NK-92 (cell line): ENCODE results near the gene INO80.
"Not testable (repeated sequence)": the region's sequence is repeated elsewhere in the genome, so short reads cannot be mapped to it uniquely, and the experiment has no call there.

Experiments used
- DNase-seq: peaks from one replicate; lab custom pipeline; 2025; ENCODE audit not compliant: unreplicated experiment; lab: John Stamatoyannopoulos, UW

The INO80 gene

DNA sequence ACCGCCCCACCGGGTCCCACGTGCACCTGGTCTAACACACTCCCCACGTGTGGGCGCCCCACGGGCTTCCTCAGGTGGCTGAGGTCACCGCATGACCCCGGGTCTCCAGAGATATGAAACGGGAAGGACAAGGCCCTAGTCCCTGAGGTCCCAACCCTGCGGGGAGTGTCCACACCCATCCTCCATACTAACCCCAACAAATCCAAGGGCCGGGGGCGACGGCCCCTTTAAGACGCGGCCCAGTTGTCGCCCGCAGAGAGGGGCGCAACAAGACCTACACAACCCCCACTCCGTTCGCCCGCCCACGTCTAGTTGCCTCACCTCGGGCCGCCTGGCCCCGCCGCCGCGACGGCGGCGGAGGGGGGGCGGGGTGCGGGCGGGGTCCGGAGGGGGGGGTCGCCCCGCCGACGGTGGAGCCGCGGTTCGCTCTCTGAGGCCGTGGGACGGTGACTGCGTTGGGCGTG is 396 bp downstream of the INO80 start:
- no peak for DNase-seq

GRCh38 chr15:41115161-41115651 is 874 bp downstream of the INO80 start:
- no peak for DNase-seq

DNA sequence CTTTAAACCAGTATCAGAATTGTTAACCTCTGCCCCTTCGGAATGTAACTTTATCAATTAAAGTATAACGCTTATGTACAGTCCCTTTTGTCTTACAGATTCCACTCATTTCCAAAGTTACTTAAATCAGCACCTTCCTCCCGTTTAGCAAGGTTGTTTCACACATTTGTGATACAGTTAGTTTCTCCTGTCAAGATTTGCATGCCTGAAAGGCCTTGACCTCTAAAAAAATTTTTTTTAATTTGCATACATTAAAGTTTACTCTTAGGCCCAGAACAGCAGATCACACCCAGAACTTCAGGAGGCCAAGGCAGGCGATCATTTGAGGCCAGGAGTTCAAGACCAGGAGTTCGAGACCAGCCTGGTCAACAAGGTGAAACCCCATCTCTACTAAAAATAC is 9.1 kb downstream of the INO80 start:
- no peak for DNase-seq

- DNase-seq: no peak
These were observed 10.4 kb downstream of the INO80 start for GRCh38 chr15:41105348-41106334.

GRCh38 chr15:41104234-41104633 is 11.8 kb downstream of the INO80 start:
- DNase-seq: no peak

DNA sequence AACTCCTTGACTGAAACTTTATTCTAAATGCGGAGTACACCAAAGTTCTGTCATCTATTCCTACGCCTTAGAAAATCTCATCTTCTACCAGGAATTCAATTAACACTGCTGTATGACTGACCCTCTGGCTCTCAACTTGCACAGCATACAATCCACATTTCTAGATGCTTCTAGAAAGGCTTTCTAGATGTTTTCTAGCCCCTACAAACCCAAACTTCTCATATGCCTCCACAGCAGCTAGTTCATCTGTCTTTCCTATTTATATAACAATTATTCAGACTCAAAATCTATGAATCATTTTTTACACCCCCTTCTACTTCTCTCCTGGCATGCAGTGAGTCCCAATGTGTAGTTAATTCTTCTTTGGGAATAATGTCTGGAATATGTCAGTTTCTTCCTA is 13.2 kb downstream of the INO80 start:
- DNase-seq: no peak

DNA sequence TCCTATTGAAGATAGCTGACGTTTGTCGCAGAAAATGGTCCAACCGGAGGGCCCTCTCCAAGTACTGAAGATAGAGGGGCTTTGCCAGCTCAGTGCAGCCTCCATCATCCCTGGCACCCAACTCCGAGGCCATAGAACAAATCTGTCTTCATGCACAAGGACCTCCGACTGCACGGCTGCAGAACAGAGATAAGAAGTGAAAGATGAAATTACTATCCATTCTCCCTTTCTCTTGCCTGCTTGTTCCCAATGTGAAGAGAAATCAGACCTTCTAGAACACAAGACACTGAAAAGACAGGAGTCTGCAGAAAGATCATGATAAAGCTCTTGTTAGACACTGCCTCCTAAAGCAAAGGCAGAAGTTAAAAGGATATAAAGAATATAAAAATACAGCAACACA is 19.9 kb downstream of the INO80 start:
- DNase-seq: no peak

- no peak for DNase-seq
These were observed 31.1 kb downstream of the INO80 start for GRCh38 chr15:41085029-41085428.

GRCh38 chr15:41080144-41080543 is 35.9 kb downstream of the INO80 start:
- no peak for DNase-seq

GRCh38 chr15:41079717-41080116 is 36.4 kb downstream of the INO80 start:
- no peak for DNase-seq

DNA sequence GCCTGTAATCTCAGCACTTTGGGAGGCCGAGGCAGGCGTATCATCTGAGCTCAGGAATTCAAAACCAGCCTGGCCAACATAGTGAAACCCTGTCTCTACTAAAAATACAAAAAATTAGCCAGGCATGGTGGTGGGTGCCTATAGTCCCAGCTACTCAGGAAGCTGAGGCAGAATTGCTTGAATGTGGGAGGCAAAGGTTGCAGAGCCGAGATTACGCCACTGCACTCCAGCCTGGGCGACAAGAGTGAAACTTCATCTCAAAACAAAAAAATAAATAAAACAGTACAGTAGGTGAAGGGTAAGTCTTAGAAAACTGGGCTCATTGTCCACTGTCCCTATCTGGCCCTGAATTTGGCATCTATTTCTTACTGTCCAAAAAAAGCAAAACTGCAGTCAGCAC is 37.2 kb downstream of the INO80 start:
- DNase-seq: not testable (repeated sequence)

DNA sequence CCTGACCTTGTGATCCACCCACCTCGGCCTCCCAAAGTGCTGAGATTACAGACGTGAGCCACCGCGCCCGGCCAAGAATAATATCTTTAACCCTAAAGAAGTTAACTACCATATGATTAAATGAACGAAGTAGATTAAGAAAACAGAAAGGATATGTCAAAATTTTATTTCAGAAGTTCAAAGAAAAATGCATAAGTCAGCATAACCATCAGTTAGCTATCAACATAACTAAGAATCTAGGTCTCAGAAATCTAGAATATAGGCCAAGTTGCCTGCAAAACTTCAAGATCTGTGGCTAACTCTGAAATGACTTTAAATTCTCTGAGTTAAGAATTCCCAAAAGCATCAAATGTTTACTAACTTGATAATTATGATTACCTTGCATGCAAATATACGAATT is 38.0 kb downstream of the INO80 start:
- DNase-seq: no peak

- no peak for DNase-seq
These were observed 43.1 kb downstream of the INO80 start for GRCh38 chr15:41073028-41073427.

GRCh38 chr15:41072013-41072412 is 44.1 kb downstream of the INO80 start:
- DNase-seq: no peak

- no peak for DNase-seq
These were observed 49.6 kb downstream of the INO80 start for GRCh38 chr15:41066516-41066915.

- no peak for DNase-seq
These were observed 54.4 kb downstream of the INO80 start for GRCh38 chr15:41061667-41062066.

DNA sequence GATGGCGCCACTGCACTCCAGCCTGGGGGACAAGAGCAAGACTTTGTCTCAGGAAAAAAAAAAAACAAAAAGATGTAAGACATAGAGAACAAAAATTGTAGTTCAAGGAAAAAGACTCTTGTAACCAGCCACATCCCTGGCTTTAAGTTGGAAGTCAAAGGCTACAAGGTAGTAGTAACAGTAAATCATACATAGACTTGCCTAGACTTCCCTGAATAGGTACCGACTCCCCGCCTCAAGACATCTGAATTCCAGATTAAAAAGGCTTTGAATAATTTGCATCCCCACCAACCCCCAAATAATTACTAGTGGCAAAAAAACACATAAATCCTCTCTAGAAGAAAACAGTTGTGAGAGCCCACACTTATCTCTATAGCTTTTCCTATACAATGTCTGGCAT is 55.6 kb downstream of the INO80 start:
- DNase-seq: no peak

DNA sequence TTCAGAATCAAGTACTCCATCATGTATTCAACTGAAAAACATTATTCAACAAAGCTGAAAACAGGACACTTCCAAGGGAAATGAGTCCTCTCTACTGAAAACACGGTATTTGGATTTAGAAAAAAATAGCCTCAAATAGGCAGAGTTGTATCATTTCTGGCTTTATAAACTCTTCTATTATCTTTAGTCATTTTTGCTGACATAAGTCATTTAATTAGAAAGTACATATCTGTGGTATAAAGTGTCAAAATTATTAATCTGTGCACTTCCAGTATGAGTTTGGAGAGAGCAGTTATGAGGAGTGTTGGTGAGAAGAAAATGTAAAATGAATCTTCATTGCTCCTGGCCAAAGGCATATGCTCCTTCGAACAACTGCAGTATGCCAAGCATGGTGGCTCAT is 59.3 kb downstream of the INO80 start:
- DNase-seq: no peak

GRCh38 chr15:41055706-41056105 is 60.4 kb downstream of the INO80 start:
- DNase-seq: no peak

DNA sequence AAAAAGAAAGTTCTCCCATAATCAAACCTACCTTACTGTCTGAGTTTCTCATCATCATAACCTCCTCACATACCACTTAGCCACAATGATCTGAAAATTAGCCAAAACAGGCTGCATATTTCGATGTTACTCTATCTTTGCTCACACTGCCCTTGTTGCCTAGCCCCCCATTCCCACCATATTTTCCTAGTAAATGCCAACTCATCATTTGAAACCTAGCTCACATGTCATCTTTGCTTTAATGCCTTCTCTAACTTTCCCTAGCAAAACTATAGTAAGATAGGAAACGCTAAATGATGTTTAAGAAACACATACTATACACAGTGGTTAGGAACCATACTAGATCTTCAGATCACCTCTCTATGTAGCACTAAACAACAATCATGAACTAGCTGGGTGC is 64.9 kb downstream of the INO80 start:
- no peak for DNase-seq

DNA sequence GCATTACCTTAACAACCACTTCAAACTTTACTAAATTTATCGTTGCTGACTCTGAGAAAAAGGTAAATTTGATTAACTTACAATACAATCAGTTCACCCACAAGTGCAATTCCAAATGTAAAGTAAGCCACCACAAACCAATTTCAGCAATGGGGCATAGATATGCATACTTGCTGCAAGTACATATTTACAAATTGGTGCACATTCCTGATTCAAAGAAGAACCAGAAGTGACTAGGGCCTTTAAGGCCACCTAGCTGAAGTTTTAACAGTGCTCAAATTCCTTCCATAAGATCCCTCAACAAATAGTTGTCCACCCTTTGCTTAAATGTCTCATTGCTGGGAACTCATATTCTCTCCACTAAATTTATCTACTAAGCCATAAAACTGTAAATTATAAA is 67.2 kb downstream of the INO80 start:
- DNase-seq: no peak

DNA sequence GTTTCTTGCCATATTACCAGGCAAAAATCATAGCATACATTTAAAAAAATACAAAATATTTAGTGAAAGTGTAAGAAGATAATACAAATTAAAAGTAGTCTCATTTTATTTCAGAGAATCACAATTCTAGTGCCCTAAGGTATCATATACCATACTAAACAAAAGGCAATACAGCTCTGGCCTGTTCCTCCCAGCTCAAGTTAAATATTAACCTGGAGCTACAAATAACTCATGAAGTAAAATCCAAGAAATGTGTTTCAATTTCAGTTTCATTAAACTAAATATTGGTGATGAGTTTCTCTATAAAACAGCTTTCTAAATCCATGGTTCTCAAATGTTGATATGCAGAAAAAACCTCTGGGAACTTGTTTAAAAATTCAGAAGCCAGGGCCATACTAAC is 67.7 kb downstream of the INO80 start:
- no peak for DNase-seq

GRCh38 chr15:41047474-41047873 is 68.6 kb downstream of the INO80 start:
- DNase-seq: no peak
